ENCODE results near the gene YWHAQ.

DNA sequence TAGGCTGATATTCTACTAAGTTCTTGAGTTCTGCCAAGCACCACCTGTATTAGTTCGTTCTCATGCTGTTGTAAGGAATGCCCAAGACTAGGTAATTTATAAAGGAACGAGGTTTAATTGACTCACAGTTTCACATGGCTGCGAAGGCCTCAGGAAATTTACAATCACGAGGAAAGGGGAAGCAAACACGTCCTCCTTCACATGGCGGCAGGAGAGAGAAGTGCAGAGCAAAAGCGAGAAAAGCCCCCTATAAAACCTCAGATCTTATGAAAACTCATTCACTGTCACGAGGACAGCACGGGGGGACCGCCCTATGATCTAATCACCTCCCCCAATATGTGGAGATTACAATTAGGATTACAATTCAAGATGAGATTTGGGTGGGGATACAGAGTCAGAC lies 47.7 kb upstream of the YWHAQ start:
- TF ChIP-seq, protein P1, sequence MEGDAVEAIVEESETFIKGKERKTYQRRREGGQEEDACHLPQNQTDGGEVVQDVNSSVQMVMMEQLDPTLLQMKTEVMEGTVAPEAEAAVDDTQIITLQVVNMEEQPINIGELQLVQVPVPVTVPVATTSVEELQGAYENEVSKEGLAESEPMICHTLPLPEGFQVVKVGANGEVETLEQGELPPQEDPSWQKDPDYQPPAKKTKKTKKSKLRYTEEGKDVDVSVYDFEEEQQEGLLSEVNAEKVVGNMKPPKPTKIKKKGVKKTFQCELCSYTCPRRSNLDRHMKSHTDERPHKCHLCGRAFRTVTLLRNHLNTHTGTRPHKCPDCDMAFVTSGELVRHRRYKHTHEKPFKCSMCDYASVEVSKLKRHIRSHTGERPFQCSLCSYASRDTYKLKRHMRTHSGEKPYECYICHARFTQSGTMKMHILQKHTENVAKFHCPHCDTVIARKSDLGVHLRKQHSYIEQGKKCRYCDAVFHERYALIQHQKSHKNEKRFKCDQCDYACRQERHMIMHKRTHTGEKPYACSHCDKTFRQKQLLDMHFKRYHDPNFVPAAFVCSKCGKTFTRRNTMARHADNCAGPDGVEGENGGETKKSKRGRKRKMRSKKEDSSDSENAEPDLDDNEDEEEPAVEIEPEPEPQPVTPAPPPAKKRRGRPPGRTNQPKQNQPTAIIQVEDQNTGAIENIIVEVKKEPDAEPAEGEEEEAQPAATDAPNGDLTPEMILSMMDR (IDR thresholded peaks at IDR 0.05), result no peak
- TF ChIP-seq EP300 (IDR thresholded peaks at IDR 0.05), result no peak
